ENCODE data around the gene SLC43A3.
A peak's percentile ranks its signal among the peaks of the same experiment; 100 is the strongest.
"Not testable (repeated sequence)": the region's sequence is repeated elsewhere in the genome, so short reads cannot be mapped to it uniquely, and the experiment has no call there.

The SLC43A3 gene

GRCh38 chr11:57459164-57460021 is 32.5 kb upstream of the SLC43A3 start:
- DNase-seq (ENCODE audit: low read depth, low spot score): no peak

DNA sequence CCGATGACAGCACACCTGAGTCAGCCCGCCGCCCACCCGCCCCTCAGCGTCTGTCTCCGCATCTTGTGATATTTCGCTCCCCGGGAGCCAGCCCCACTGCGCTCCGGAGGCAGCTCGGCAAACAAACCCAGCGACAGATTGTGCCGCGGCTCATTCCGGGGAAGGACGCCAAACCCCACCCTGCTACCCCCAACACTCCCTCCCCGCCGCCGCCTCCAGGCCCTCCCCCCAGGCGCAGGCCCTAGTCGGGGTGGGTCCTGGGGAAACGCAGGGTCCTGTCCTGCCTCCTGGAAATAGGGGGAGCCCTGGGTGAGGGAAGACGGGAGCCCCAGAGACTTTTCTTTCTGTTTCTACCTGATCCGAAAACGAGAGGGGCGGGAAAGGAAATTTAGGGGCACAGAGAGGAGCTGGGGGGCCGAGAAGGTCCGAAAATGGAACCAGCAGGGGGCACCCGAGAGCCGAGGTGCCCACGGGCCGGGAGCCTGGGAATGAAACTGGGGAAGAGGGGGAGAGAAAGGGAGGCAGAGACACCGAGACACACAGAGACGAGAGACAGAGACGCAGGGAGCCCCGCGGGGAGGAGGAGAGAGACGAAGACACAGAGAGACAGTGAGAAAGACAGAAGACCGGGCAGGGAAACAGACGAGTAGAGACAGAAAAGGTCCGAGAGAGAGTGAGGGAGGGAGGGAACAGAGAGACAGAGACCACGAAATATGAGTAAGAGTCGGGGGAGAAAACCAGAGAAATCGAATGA is 31.7 kb upstream of the SLC43A3 start:
- DNase-seq (ENCODE audit: low read depth, low spot score): no peak

GRCh38 chr11:57458060-57458409 is 31.1 kb upstream of the SLC43A3 start:
- DNase-seq (ENCODE audit: low read depth, low spot score): no peak

GRCh38 chr11:57457643-57458023 is 30.7 kb upstream of the SLC43A3 start:
- DNase-seq (ENCODE audit: low read depth, low spot score): no peak

- peak; percentile 36 for DNase-seq (ENCODE audit: low read depth, low spot score)
These were observed 30.2 kb upstream of the SLC43A3 start for GRCh38 chr11:57456960-57457642.

DNA sequence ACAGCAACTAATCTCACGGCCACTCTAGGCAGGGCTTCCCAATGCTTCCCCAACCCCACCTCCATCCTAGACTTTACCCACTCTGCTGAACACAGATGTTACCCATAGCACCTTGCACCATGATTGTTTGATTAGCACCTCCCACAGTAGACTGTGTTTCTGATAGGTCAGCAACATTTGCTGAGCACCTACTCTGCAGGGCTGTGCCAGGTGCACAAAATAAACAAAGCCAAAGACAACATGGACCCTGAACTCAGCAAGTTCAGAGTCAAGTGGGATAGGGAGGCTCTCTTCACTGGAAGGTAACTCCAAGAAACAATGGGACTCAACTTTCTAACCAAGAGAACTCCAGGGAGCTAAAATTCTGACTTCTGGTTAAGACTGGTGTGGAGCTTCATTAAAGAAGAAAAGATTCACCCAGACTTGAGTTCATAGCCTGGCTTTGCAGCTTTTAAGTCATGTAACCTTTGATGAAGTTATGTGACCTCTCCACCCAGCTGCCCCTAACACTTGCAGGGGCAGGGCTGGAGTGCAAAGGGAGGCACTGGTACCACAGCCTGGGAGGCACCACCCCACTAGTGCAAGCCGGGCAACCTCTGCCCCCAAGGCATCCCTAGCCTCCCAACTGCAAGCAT is 26.7 kb upstream of the SLC43A3 start:
- no peak for DNase-seq (ENCODE audit: low read depth, low spot score)

- no peak for DNase-seq (ENCODE audit: low read depth, low spot score)
These were observed 19.1 kb upstream of the SLC43A3 start for GRCh38 chr11:57446055-57446454.

GRCh38 chr11:57445122-57445394 is 18.1 kb upstream of the SLC43A3 start:
- not testable (repeated sequence) for DNase-seq (ENCODE audit: low read depth, low spot score)

- no peak for DNase-seq (ENCODE audit: low read depth, low spot score)
These were observed 17.6 kb upstream of the SLC43A3 start for GRCh38 chr11:57444362-57445121.

- no peak for DNase-seq (ENCODE audit: low read depth, low spot score)
These were observed 14.0 kb upstream of the SLC43A3 start for GRCh38 chr11:57440744-57441414.

- no peak for DNase-seq (ENCODE audit: low read depth, low spot score)
These were observed 12.9 kb upstream of the SLC43A3 start for GRCh38 chr11:57439786-57440185.

DNA sequence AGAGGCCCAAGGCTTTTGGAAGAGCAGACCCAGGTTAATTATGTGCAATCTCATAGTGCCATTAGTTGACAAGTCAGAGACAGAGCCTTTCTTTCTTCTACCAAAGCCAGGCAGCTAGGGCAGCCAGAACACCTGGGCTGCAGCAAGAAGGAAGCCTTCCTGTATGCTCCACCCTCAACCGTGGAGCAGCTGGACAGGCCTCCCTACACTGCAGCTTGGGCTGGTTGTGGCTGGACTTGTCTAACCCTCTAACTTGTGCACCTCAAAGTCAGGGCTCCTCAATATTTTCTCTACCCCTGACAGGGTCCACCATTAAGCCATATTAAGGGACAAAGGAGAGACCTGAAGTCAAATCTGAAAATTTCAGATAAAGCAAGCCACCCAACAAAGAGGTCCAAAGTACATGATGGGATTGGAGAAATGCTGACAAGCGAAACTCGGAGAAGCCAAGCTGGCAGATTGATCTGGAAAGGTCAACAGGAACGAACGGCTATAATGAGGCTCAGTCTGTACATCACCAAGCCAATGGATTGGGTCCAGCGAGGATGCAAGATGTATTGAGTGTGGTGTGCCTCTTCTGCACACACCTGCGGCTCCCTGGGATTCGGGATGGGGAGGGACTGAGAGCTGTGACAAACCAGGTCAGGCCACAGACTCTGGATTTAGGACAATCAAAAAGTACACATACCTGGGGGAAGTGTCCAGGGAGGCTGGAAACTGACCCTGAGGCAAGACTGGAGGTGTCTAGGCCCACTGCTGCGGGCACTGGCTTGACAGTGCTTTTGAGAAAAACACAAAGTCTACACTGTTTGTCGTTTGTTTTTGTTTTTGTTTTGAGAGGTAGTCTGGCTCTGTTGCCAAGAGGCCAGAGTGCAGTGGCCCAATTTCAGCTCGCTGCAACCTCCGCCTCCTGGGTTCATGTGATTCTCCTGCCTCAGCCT is 11.7 kb upstream of the SLC43A3 start:
- no peak for DNase-seq (ENCODE audit: low read depth, low spot score)

DNA sequence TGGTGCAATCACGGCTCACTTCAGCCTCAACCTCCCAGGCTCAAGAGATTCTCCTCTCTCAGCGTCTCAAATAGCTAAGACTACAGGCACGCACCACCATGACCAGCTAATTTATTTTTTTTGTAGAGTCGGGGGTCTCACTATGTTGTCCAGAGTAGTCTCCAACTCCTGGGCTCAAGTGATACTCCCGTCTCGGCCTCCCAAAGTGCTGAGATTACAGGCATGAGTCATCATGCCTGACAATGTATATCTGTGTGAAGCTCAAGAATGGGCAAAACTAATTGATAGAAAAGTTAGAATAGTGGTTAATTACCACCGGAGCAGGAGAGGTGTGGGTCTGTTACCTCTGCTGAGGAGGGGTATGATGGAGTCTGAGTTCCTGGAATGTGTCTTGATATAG is 9.1 kb upstream of the SLC43A3 start:
- DNase-seq (ENCODE audit: low read depth, low spot score): no peak

DNA sequence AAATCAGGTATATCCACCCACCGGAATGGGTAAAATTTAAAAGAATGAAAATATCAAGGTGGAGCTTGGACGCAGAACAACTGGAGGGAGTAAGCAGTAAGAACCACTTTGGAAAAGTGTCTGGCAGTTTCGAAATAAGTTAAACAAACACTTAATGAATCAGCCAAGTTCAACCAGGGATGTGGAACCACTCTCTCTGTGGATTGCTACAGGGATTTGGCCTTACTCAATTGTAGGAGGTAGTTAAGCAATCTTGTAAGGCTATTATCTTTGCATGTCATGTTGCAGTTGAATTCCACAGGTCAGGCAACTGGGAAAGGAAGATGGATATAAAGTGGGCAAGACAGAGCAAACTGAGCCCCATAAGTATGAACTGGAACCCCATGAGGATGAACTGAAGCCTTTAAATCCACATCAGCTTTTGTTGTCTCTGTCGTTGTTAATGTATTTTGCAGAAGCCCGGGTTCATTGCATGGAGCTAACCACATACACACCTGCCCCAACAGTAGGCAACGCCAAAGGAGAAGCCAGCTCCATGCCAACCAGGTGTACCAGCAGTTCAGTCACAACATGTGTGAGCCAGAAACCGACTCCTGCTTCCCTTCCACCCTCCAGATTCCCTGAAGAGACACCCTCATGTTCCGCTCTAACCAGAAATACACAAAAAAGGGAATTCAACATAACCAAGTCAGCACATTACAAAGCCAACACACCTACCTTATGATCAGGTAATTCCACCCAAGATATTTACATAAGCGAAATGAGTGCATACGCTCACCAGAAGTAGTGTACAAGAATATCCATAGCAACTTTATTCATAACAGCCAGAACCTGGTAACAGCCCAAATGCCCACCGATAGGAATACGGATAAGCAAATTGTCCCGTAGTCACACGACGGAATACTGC is 8.0 kb upstream of the SLC43A3 start:
- DNase-seq (ENCODE audit: low read depth, low spot score): no peak

- no peak for DNase-seq (ENCODE audit: low read depth, low spot score)
These were observed 5.8 kb upstream of the SLC43A3 start for GRCh38 chr11:57432714-57433163.

GRCh38 chr11:57432149-57432561 is 5.2 kb upstream of the SLC43A3 start:
- DNase-seq (ENCODE audit: low read depth, low spot score): no peak

DNA sequence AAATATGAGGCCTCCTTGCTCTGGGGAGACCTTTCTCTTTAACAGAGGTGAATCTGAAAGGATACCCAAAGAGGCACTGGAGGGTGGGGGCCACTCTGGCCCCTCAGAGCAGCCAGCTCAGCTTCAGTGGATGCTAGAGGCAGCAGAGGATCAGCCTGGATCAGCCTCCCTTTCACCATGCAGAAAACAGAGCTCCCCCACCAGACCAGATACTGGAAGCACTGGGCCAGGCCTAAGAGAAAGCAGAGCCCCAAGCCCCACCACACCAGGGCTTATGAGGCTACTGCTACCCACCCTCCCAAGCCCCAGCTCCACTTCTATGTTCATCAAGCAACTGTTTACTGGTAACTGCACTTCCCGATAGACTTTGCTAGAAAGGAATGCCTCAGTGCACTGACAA is 4.0 kb upstream of the SLC43A3 start:
- no peak for DNase-seq (ENCODE audit: low read depth, low spot score)

DNA sequence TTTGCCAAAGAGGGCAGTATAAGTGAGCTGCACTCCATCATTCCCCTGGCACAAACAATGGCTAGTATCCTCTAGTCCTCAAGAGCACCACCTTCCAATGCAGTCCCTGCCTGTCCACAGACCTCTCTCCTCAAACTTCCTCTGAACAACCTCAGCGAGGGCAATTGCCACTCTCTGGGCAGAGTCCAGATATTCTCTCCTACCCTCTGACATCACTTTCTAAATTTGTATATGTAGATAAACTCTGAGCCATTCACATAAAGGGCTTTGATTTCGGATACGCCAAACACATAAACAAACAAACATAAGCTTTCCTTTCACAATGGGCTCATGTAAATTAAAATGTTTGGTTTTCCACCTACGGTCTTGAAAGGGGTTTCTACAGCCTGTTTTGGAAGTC is 3.0 kb upstream of the SLC43A3 start:
- DNase-seq (ENCODE audit: low read depth, low spot score): no peak

- no peak for DNase-seq (ENCODE audit: low read depth, low spot score)
These were observed 1.7 kb upstream of the SLC43A3 start for GRCh38 chr11:57428643-57429042.

Data from brain pericyte (primary cell).